HEK293 (cell line): Measurements from ENCODE around the gene PARD3B.

Source experiments
- CTCF ChIA-PET: fragments of 350-600 bp; formaldehyde crosslinking; extraction: SDS; loops from one replicate; lab custom pipeline; 2021; ENCODE audit warnings: antibody characterized with exemption; lab: Yijun Ruan, JAX
- POLR2A ChIA-PET: fragments of 300-600 bp; formaldehyde crosslinking; extraction: SDS; loops from one replicate; lab custom pipeline; 2020; ENCODE audit warnings: antibody characterized with exemption, inconsistent platforms; lab: Yijun Ruan, JAX
- H3K27ac ChIP-seq: fragments of 200-500 bp; sonication (Bioruptor generic); 2 replicates; pipeline ENCODE4 v1.5.1; 2014; ENCODE audit warnings: low read depth, low read length, control low read depth, inconsistent platforms; ENCODE audit errors: extremely low read depth
- H3K36me3 ChIP-seq, 2 experiments: fragments of 200-500 bp in 1 of 2; sonication (Bioruptor generic) in 1 of 2; 1 replicate in 1 of 2; 2 replicates in 1 of 2; pipeline ENCODE4 v1.5.1; 2014 to 2017; ENCODE audit warnings: inconsistent platforms in 2 of 2, low read length in 2 of 2; ENCODE audit not compliant: control insufficient read depth in 2 of 2, insufficient read depth in 1 of 2
- H3K4me1 ChIP-seq: fragments of 200-500 bp; sonication (Bioruptor generic); 2 replicates; pipeline ENCODE4 v1.5.1; 2014; ENCODE audit warnings: mild to moderate bottlenecking, low read length, inconsistent platforms; ENCODE audit not compliant: control insufficient read depth, insufficient read depth
- H3K4me3 ChIP-seq: 2 replicates; pipeline ENCODE4 v1.5.1; 2011; ENCODE audit warnings: low read depth, mild to moderate bottlenecking, control low read depth, low read length, moderate library complexity
- H3K9me3 ChIP-seq: fragments of 200-500 bp; sonication (Bioruptor generic); 2 replicates; pipeline ENCODE4 v1.5.1; 2014; ENCODE audit warnings: low read depth, low read length, inconsistent platforms; ENCODE audit not compliant: control insufficient read depth, insufficient read depth
- FEZF1 ChIP-seq: fragments of 450-650 bp; formaldehyde crosslinking; IDR thresholded peaks from 2 replicates; pipeline ENCODE4 v1.5.1; 2016; ENCODE audit warnings: missing biosample characterization, missing genetic modification characterization
- SALL2 ChIP-seq: fragments of 450-650 bp; formaldehyde crosslinking; IDR thresholded peaks from 2 replicates; pipeline ENCODE4 v1.5.0; 2017; ENCODE audit warnings: missing biosample characterization, mild to moderate bottlenecking, missing genetic modification characterization, borderline replicate concordance
- SCRT2 ChIP-seq: fragments of 450-650 bp; formaldehyde crosslinking; IDR thresholded peaks from 2 replicates; pipeline ENCODE4 v1.5.1; 2016; ENCODE audit warnings: missing biosample characterization, missing genetic modification characterization
- ZNF146 ChIP-seq: fragments of 450-650 bp; formaldehyde crosslinking; IDR thresholded peaks from 2 replicates; pipeline ENCODE4 v1.5.1; 2016; ENCODE audit warnings: missing biosample characterization, missing genetic modification characterization
- ZNF174 ChIP-seq: fragments of 450-650 bp; formaldehyde crosslinking; IDR thresholded peaks from 2 replicates; pipeline ENCODE4 v1.5.0; 2017; ENCODE audit warnings: missing biosample characterization, mild to moderate bottlenecking, missing genetic modification characterization
- ZNF473 ChIP-seq: fragments of 450-650 bp; formaldehyde crosslinking; IDR thresholded peaks from 2 replicates; pipeline ENCODE4 v1.5.1; 2017; ENCODE audit warnings: missing biosample characterization, missing genetic modification characterization
- ZNF529 ChIP-seq: fragments of 450-650 bp; formaldehyde crosslinking; IDR thresholded peaks from 2 replicates; pipeline ENCODE4 v1.5.1; 2017; ENCODE audit warnings: missing genetic modification characterization, missing biosample characterization; ENCODE audit not compliant: insufficient replicate concordance
- ZNF530 ChIP-seq: fragments of 450-650 bp; formaldehyde crosslinking; IDR thresholded peaks from 2 replicates; pipeline ENCODE4 v1.5.1; 2016; ENCODE audit warnings: low read depth, missing biosample characterization, missing genetic modification characterization
- ZNF544 ChIP-seq: fragments of 450-650 bp; formaldehyde crosslinking; IDR thresholded peaks from 2 replicates; pipeline ENCODE4 v1.5.0; 2017; ENCODE audit warnings: missing biosample characterization, missing genetic modification characterization
- ZNF658 ChIP-seq: fragments of 450-650 bp; formaldehyde crosslinking; IDR thresholded peaks from 2 replicates; pipeline ENCODE4; 2016; ENCODE audit warnings: missing biosample characterization, missing genetic modification characterization
- ZNF830 ChIP-seq: fragments of 450-650 bp; IDR thresholded peaks from 2 replicates; pipeline ENCODE4 v1.5.0; 2018; ENCODE audit warnings: missing biosample characterization, missing genetic modification characterization, low read depth, mild to moderate bottlenecking, moderate library complexity
- TF ChIP-seq, protein P1 (sequence below): fragments of 450-650 bp; IDR thresholded peaks from 2 replicates; pipeline ENCODE4 v1.5.1; 2018; ENCODE audit warnings: missing biosample characterization, mild to moderate bottlenecking, missing genetic modification characterization
- TF ChIP-seq, protein P2 (sequence below): fragments of 450-650 bp; formaldehyde crosslinking; IDR thresholded peaks from 2 replicates; pipeline ENCODE4 v1.5.1; 2016; ENCODE audit warnings: missing biosample characterization, missing genetic modification characterization
- TF ChIP-seq, protein P3 (sequence below): IDR thresholded peaks from 2 replicates; pipeline ENCODE4 v1.6.1; 2011; ENCODE audit warnings: mild to moderate bottlenecking, low read depth, low read length, borderline replicate concordance
- TF ChIP-seq, protein P4 (sequence below): fragments of 450-650 bp; formaldehyde crosslinking; IDR thresholded peaks from 2 replicates; pipeline ENCODE4 v1.5.1; 2016; ENCODE audit warnings: missing biosample characterization, missing genetic modification characterization

PARD3B gene

DNA sequence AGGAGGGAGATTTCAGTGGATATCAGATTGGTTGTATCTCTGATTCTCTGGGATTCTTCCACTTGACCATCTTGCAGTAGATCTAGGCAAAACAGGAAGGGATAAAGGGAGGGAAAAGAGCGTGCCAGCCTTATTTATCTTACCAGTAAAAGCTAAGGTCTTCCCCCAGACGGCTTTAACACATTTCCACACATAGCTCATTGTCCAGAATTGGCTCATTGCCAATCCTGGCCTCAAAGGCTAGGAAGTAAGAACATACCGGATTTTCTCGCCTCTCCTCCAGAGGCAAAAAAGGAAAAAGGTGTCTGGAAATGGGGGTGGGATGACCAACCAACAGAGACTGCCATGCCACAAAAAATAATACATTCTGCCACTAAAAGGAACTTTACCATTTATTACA is 725.4 kb downstream of the PARD3B start:
- no peaks in the 10 kb centered on the region for H3K9me3 ChIP-seq
- H3K4me1 ChIP-seq: peaks cover 13% of the 10 kb centered on the region
- H3K4me3 ChIP-seq: no peak overlapping the region
- no peak for TF ChIP-seq ZNF530 (tag by site-specific recombination)
- TF ChIP-seq ZNF544: 0 out of 2 replicates have a peak, but pooled peaks have one; percentile 31
- H3K27ac ChIP-seq: no peak overlapping the region
- H3K36me3 ChIP-seq: no peaks in the 10 kb centered on the region
- ChIA-PET POLR2A (no interaction called here), CTCF (no interaction called here)

DNA sequence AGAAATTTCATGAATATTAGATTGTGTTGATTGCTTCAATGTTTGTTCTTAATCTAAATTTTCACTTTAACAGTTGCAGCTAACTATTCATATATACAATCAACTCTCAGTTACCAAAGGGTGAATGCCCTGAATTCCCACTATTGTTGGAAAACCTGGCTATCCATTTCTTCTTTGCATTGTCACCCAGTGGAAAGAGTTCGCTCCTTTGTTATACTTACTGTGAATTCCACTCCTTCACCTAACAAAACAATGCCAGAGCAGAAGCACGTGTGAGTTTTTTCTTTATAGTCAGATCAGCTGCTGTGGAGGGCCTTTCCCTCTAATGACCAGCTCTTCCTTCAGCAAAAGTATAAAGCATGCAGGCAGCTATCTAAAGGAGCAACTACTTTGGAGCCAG is 727.9 kb downstream of the PARD3B start:
- CTCF ChIA-PET: interaction anchor here (0.8 kb wide), 1 partner anchor 653 kb away, joined by 4 read pairs; no protein-coding TSS in a partner anchor
- POLR2A ChIA-PET: no interaction called here
- H3K36me3 ChIP-seq: no peaks in the 10 kb centered on the region

DNA sequence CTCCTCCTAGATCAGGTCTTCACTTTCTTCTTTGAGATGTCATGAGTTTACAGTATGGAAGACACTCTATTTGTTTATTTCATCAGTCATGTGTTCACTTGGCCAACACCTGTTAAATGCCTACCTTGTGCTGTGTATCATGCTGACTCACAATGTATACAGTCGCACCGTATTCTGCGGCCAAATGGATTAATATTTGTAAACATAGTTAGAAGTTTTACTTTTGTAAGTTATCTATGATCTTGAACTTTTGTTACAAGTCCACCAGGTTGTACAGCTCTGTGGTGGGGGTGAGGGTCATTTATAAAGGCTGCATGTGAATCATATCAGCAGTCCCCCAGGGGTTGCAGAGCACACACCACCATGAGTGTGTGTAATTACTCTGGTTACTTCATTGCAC is 728.4 kb downstream of the PARD3B start:
- ChIA-PET CTCF (no interaction called here), POLR2A (no interaction called here)
- no peaks in the 10 kb centered on the region for H3K9me3 ChIP-seq
- H3K36me3 ChIP-seq: no peaks in the 10 kb centered on the region
- no peak overlapping the region for H3K4me3 ChIP-seq
- H3K4me1 ChIP-seq: peaks cover 13% of the 10 kb centered on the region
- 0 out of 2 replicates have a peak, but pooled peaks have one; percentile 40 for TF ChIP-seq SCRT2
- TF ChIP-seq ZNF544: no peak
- TF ChIP-seq FEZF1 (tag by site-specific recombination): peak; percentile 35; the same call in 1 of the 2 replicates
- TF ChIP-seq, protein P1, sequence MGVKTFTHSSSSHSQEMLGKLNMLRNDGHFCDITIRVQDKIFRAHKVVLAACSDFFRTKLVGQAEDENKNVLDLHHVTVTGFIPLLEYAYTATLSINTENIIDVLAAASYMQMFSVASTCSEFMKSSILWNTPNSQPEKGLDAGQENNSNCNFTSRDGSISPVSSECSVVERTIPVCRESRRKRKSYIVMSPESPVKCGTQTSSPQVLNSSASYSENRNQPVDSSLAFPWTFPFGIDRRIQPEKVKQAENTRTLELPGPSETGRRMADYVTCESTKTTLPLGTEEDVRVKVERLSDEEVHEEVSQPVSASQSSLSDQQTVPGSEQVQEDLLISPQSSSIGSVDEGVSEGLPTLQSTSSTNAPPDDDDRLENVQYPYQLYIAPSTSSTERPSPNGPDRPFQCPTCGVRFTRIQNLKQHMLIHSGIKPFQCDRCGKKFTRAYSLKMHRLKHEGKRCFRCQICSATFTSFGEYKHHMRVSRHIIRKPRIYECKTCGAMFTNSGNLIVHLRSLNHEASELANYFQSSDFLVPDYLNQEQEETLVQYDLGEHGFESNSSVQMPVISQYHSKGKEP (tag by site-specific recombination): 0 out of 2 replicates have a peak, but pooled peaks have one; percentile 5
- no peak overlapping the region for H3K27ac ChIP-seq

More for the DNA sequence above, 727.9 kb downstream of the PARD3B start:
- peaks cover 13% of the 10 kb centered on the region for H3K4me1 ChIP-seq
- TF ChIP-seq ZNF529 (tag by site-specific recombination) (no peak), SALL2 (tag by site-specific recombination) (no peak), ZNF830 (tag by site-specific recombination) (no peak), ZNF658 (tag by site-specific recombination) (no peak), ZNF146 (tag by site-specific recombination) (no peak), ZNF473 (tag by site-specific recombination) (no peak), ZNF174 (tag by site-specific recombination) (no peak)
- TF ChIP-seq, protein P2, sequence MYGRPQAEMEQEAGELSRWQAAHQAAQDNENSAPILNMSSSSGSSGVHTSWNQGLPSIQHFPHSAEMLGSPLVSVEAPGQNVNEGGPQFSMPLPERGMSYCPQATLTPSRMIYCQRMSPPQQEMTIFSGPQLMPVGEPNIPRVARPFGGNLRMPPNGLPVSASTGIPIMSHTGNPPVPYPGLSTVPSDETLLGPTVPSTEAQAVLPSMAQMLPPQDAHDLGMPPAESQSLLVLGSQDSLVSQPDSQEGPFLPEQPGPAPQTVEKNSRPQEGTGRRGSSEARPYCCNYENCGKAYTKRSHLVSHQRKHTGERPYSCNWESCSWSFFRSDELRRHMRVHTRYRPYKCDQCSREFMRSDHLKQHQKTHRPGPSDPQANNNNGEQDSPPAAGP: no peak
- TF ChIP-seq, protein P3, sequence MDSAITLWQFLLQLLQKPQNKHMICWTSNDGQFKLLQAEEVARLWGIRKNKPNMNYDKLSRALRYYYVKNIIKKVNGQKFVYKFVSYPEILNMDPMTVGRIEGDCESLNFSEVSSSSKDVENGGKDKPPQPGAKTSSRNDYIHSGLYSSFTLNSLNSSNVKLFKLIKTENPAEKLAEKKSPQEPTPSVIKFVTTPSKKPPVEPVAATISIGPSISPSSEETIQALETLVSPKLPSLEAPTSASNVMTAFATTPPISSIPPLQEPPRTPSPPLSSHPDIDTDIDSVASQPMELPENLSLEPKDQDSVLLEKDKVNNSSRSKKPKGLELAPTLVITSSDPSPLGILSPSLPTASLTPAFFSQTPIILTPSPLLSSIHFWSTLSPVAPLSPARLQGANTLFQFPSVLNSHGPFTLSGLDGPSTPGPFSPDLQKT: no peak
- TF ChIP-seq, protein P4, sequence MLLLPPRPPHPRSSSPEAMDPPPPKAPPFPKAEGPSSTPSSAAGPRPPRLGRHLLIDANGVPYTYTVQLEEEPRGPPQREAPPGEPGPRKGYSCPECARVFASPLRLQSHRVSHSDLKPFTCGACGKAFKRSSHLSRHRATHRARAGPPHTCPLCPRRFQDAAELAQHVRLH (tag by site-specific recombination): no peak
- TF ChIP-seq, all 188 proteins: peak for 0
- no peaks in the 10 kb centered on the region for H3K9me3 ChIP-seq
- H3K27ac ChIP-seq: no peak overlapping the region
- H3K4me3 ChIP-seq: no peak overlapping the region
